IMR-90 (cell line): ENCODE data around the gene BGN. TPM values are rescaled to one million over a fixed set of nuclear protein-coding genes. Genes with fewer than 3 reads are reported as not detected.

Experiments
- ATAC-seq: fragments of 200-7000 bp; cut with Tn5 transposase; 2 replicates; pipeline ENCODE4 v1.9.1; 2020; ENCODE audit warnings: low read depth, mild to moderate bottlenecking, moderate library complexity
- BruUV-seq: library from RNA; stranded (reverse); fragments of 400-500 nt; replicated peaks from 2 replicates; lab custom pipeline; 2021; lab: Mats Ljungman, UMichigan
- CTCF ChIA-PET: fragments of 300-600 bp; formaldehyde crosslinking; extraction: SDS; loops from one replicate; lab custom pipeline; 2021; ENCODE audit warnings: antibody characterized with exemption; lab: Yijun Ruan, JAX
- POLR2A ChIA-PET: fragments of 300-600 bp; sonication (Branson Sonifier 250); formaldehyde crosslinking; loops from one replicate; lab custom pipeline; 2022; ENCODE audit warnings: antibody characterized with exemption; ENCODE audit not compliant: unreplicated experiment; lab: Charles Lee
- DNase-seq: peaks from one replicate; pipeline ENCODE4 v3.0.0; 2013
- H2AFZ ChIP-seq: replicated peaks from 2 replicates; pipeline ENCODE3; 2013; ENCODE audit warnings: low read length, mild to moderate bottlenecking; ENCODE audit not compliant: poor library complexity
- H2AK5ac ChIP-seq: 2 replicates; pipeline ENCODE4 v1.6.1; 2013; ENCODE audit warnings: low read depth, low read length, inconsistent platforms
- H2AK9ac ChIP-seq: replicated peaks from 2 replicates; pipeline ENCODE3; 2013; ENCODE audit warnings: mild to moderate bottlenecking, low read depth, low read length, moderate library complexity; ENCODE audit not compliant: poor library complexity
- H2BK120ac ChIP-seq: 2 replicates; pipeline ENCODE4 v1.6.1; 2013; ENCODE audit warnings: low read depth, low read length, inconsistent platforms
- H2BK15ac ChIP-seq: 3 replicates; pipeline ENCODE4 v1.6.1; 2013; ENCODE audit warnings: low read depth, low read length, inconsistent platforms
- H2BK20ac ChIP-seq: 2 replicates; pipeline ENCODE4 v1.6.1; 2013; ENCODE audit warnings: low read depth, mild to moderate bottlenecking, inconsistent platforms, low read length, moderate library complexity
- H2BK5ac ChIP-seq: 2 replicates; pipeline ENCODE4 v1.6.1; 2013; ENCODE audit warnings: mild to moderate bottlenecking, low read depth, low read length, inconsistent platforms; ENCODE audit not compliant: poor library complexity, severe bottlenecking
- H3K14ac ChIP-seq: replicated peaks from 2 replicates; pipeline ENCODE4 v1.6.1; 2013; ENCODE audit warnings: low read depth, low read length, inconsistent platforms
- H3K18ac ChIP-seq: 2 replicates; pipeline ENCODE4 v1.6.1; 2013; ENCODE audit warnings: low read depth, low read length, control low read depth
- H3K23ac ChIP-seq: 2 replicates; pipeline ENCODE4 v1.6.1; 2013; ENCODE audit warnings: low read depth, low read length, inconsistent platforms
- H3K27ac ChIP-seq: 2 replicates; pipeline ENCODE4 v1.5.1; 2013; ENCODE audit warnings: mild to moderate bottlenecking, control low read depth, low read length; ENCODE audit not compliant: insufficient read depth
- H3K27me3 ChIP-seq: 2 replicates; pipeline ENCODE4 v1.6.1; 2013; ENCODE audit warnings: low read length; ENCODE audit not compliant: control insufficient read depth, insufficient read depth
- H3K36me3 ChIP-seq: 2 replicates; pipeline ENCODE4 v1.6.1; 2013; ENCODE audit warnings: low read length, mixed read lengths; ENCODE audit not compliant: control insufficient read depth, insufficient read depth
- H3K4ac ChIP-seq: 2 replicates; pipeline ENCODE4 v1.6.1; 2013; ENCODE audit warnings: low read depth, low read length, inconsistent platforms
- H3K4me1 ChIP-seq: 2 replicates; pipeline ENCODE4 v1.6.1; 2013; ENCODE audit warnings: low read length, mixed read lengths; ENCODE audit not compliant: control insufficient read depth, insufficient read depth
- H3K4me2 ChIP-seq: 2 replicates; pipeline ENCODE4 v1.6.1; 2013; ENCODE audit warnings: low read depth, mild to moderate bottlenecking, control low read depth, low read length, moderate library complexity
- H3K4me3 ChIP-seq: 2 replicates; pipeline ENCODE4 v1.5.1; 2013; ENCODE audit warnings: low read depth, mild to moderate bottlenecking, control low read depth, low read length, moderate library complexity; ENCODE audit not compliant: insufficient read depth
- H3K56ac ChIP-seq: 2 replicates; pipeline ENCODE4 v1.6.1; 2013; ENCODE audit warnings: low read length, inconsistent platforms; ENCODE audit not compliant: insufficient read depth; ENCODE audit errors: extremely low read depth
- H3K79me1 ChIP-seq, 2 experiments: 2 replicates each; pipeline ENCODE4 v1.6.1; 2013; ENCODE audit warnings: low read length in 2 of 2, inconsistent platforms in 1 of 2, low read depth in 1 of 2
- H3K9ac ChIP-seq: 2 replicates; pipeline ENCODE4 v1.6.1; 2013; ENCODE audit warnings: low read depth, low read length, control low read depth
- H3K9me1 ChIP-seq: 2 replicates; pipeline ENCODE4 v1.6.1; 2013; ENCODE audit warnings: low read length, inconsistent platforms; ENCODE audit not compliant: insufficient read depth
- H3K9me3 ChIP-seq: 2 replicates; pipeline ENCODE4 v1.6.1; 2013; ENCODE audit warnings: low read length; ENCODE audit not compliant: control insufficient read depth, insufficient read depth
- H4K20me1 ChIP-seq: 2 replicates; pipeline ENCODE4 v1.6.1; 2013; ENCODE audit warnings: low read length, inconsistent platforms; ENCODE audit not compliant: insufficient read depth
- H4K5ac ChIP-seq: 2 replicates; pipeline ENCODE4 v1.6.1; 2013; ENCODE audit warnings: mild to moderate bottlenecking, low read depth, low read length, control low read depth
- H4K8ac ChIP-seq, 2 experiments: 2 replicates each; pipeline ENCODE4 v1.6.1; 2013; ENCODE audit warnings: low read depth in 2 of 2, low read length in 2 of 2, control low read depth in 1 of 2, inconsistent platforms in 1 of 2
- H4K91ac ChIP-seq: 2 replicates; pipeline ENCODE4 v1.6.1; 2013; ENCODE audit warnings: low read depth, low read length, inconsistent platforms; ENCODE audit not compliant: insufficient read depth
- SMC3 ChIP-seq: fragments of 150-350 bp; IDR thresholded peaks from 2 replicates; pipeline ENCODE4 v1.6.1; 2016; ENCODE audit warnings: low read depth, mild to moderate bottlenecking, antibody characterized with exemption, low read length, moderate library complexity
- WGBS, 2 experiments: methylation state at CpG; one replicate each; pipeline versions ENCODE4 v1.1.5 to v1.1.7; 2013; ENCODE audit warnings: missing lambda C conversion rate in 2 of 2; ENCODE audit not compliant: insufficient read length in 1 of 2; ENCODE audit errors: extremely low coverage in 2 of 2; 5-methylcytosine and 5-hydroxymethylcytosine counted together
- dilution Hi-C: fragments of 300-500 bp; cut with HindIII; formaldehyde crosslinking; loops from one replicate; pipeline ENCODE4 v1.14.3; 2018; ENCODE audit warnings: low sequenced_read_pairs; ENCODE audit not compliant: unreplicated experiment
- in situ Hi-C: fragments of 300-500 bp; cut with MboI; formaldehyde crosslinking; loops from 3 replicates; pipeline ENCODE4 v1.14.3; 2019; ENCODE audit warnings: low sequenced_read_pairs, inconsistent platforms, mixed read lengths
- intact Hi-C: fragments of 100-400 bp; cut with micrococcal nuclease; formaldehyde crosslinking; loops from 2 replicates; pipeline ENCODE4 v1.10.0; 2022
- polyA plus RNA-seq, 3 experiments: library from polyadenylated mRNA; depleted of rRNA; stranded (reverse); fragments of >200 nt; gene quantifications; 2 replicates each; pipeline ENCODE4 v1.2.3, GENCODE V29; 2012; ENCODE audit warnings: low replicate concordance in 1 of 3
- total RNA-seq: library from RNA; depleted of rRNA; stranded (reverse); fragments of >200 nt; gene quantifications from 2 replicates; pipeline ENCODE4 v1.2.3, GENCODE V29; 2012

The BGN gene
- total and polyA plus RNA-seq, 2 of the 4 experiments (the other 2 are of a cell fraction): 11.3 to 298 TPM

DNA sequence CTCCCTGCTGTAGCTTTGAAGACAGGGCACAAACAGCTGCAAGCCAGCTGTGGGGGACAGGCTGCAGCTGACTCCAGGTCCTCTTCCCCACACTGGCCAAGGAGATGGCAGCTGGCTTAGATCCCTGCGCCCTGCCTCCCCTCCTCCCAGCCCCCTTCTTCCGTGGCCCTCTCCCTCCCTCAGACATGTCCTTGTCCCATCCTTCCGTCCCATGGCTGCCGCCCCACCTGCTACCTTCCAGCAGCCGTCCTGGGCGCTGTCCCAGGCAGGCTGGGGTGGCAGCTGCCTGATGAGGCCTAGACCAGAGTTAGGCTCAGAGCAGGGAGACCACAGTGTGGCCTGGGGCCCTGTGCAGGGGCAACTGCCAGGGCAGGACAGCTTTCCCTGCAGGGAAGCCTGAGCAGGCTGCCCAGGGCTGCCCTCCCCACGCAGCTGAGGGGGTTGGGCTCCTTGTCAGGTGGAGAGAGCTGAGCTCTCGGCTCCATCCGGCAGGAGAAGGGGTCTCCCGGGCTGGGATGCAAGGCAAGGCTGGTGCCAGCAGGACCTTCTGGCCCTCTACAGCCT is 3.3 kb upstream of the BGN start:
- H3K4me1 ChIP-seq: peaks cover 33% of the 10 kb centered on the region
- peak overlapping the region; percentile 68; the same call in 1 of the 2 replicates for H2BK120ac ChIP-seq
- no peaks in the 10 kb centered on the region for H3K27me3 ChIP-seq
- dilution Hi-C loops: no loop called here
- H3K56ac ChIP-seq: no peak overlapping the region
- 42% methylated on average over 3 of the region's 10 CpGs; no CpG with 5 or more reads in 1 of the 2 experiments for WGBS, 2 experiments
- BruUV-seq: no TSS peak
- no peak overlapping the region; the same call in 1 of the 2 replicates for H3K4me2 ChIP-seq
- DNase-seq: no peak
- H3K4me3 ChIP-seq: no peak overlapping the region
- H3K79me1 ChIP-seq: peaks cover 0 to 9% of the 10 kb centered on the region in 2 experiments; a peak in 2 of 4 replicates
- H3K4ac ChIP-seq: peak overlapping the region; percentile 43; the same call in 1 of the 2 replicates
- H2AFZ ChIP-seq: peak overlapping the region; percentile 75
- peak overlapping the region; percentile 28; the same call in 1 of the 2 replicates for H2AK5ac ChIP-seq
- no peak overlapping the region for H3K23ac ChIP-seq
- peak overlapping the region; percentile 32; the same call in 1 of the 2 replicates for H3K14ac ChIP-seq
- no peak overlapping the region for H3K9ac ChIP-seq
- no peak overlapping the region; the same call in 2 of the 3 replicates for H2BK15ac ChIP-seq
- in situ Hi-C loops: no loop called here
- peak overlapping the region; percentile 64; the same call in 1 of the 2 replicates for H4K5ac ChIP-seq
- ChIA-PET CTCF (no interaction called here), POLR2A (no interaction called here)
- no peak overlapping the region for H2BK20ac ChIP-seq
- no peak overlapping the region for H4K91ac ChIP-seq
- no peaks in the 10 kb centered on the region for H3K36me3 ChIP-seq
- H3K9me1 ChIP-seq: peaks cover 9% of the 10 kb centered on the region
- no peak for TF ChIP-seq SMC3
- peak overlapping the region; percentile 49; the same call in 1 of the 2 replicates for H3K27ac ChIP-seq
- intact Hi-C loops: no loop called here
- ATAC-seq: no peak
- peak overlapping the region; percentile 61 for H2BK5ac ChIP-seq
- H3K18ac ChIP-seq: peak overlapping the region; percentile 16; the same call in 1 of the 2 replicates
- H4K20me1 ChIP-seq: no peaks in the 10 kb centered on the region
- peak overlapping the region; percentile 42 for H2AK9ac ChIP-seq
- no peaks in the 10 kb centered on the region; the same call in 1 of the 2 replicates for H3K9me3 ChIP-seq
- H4K8ac ChIP-seq: no peak overlapping the region
